Measurements from ENCODE around the gene PICK1. TPM values are rescaled to one million over a fixed set of nuclear protein-coding genes. Genes with fewer than 3 reads are reported as not detected.

The PICK1 gene
- total RNA-seq, 1 donor from 2014 or later, result 63.2 TPM

- no peak for DNase-seq (ENCODE audit: low spot score)
These were observed 30.7 kb downstream of the PICK1 start for GRCh38 chr22:38087855-38088254.

GRCh38 chr22:38088629-38089473 lies 31.6 kb downstream of the PICK1 start:
- no peak for DNase-seq (ENCODE audit: low spot score)

GRCh38 chr22:38089474-38089851 lies 32.3 kb downstream of the PICK1 start:
- no peak for DNase-seq (ENCODE audit: low spot score)

GRCh38 chr22:38097058-38097457 lies 39.9 kb downstream of the PICK1 start:
- no peak for DNase-seq (ENCODE audit: low spot score)

- no peak for DNase-seq (ENCODE audit: low spot score)
These were observed 40.6 kb downstream of the PICK1 start for GRCh38 chr22:38097557-38098409.

- no peak for DNase-seq (ENCODE audit: low spot score)
These were observed 41.4 kb downstream of the PICK1 start for GRCh38 chr22:38098410-38099249.

GRCh38 chr22:38103641-38104040 lies 46.4 kb downstream of the PICK1 start:
- DNase-seq (ENCODE audit: low spot score), result no peak

- DNase-seq (ENCODE audit: low spot score), result no peak
These were observed 46.9 kb downstream of the PICK1 start for GRCh38 chr22:38104084-38104483.

- DNase-seq (ENCODE audit: low spot score), result no peak
These were observed 49.8 kb downstream of the PICK1 start for GRCh38 chr22:38106814-38107578.

GRCh38 chr22:38107692-38108515 lies 50.7 kb downstream of the PICK1 start:
- DNase-seq (ENCODE audit: low spot score), result no peak

GRCh38 chr22:38108561-38109319 lies 51.5 kb downstream of the PICK1 start:
- no peak for DNase-seq (ENCODE audit: low spot score)

GRCh38 chr22:38109371-38110001 lies 52.3 kb downstream of the PICK1 start:
- no peak for DNase-seq (ENCODE audit: low spot score)

GRCh38 chr22:38110008-38110862 lies 53.0 kb downstream of the PICK1 start, which contains the start of gene BAIAP2L2:
Gene BAIAP2L2, minus strand, starts transcription at chr22:38110684. Its CDS starts 159 bp downstream, at chr22:38110525.
- DNase-seq (ENCODE audit: low spot score), result peak; percentile 66

- DNase-seq (ENCODE audit: low spot score), result no peak
These were observed 54.0 kb downstream of the PICK1 start for GRCh38 chr22:38110863-38111852.

GRCh38 chr22:38111925-38112355 lies 54.7 kb downstream of the PICK1 start:
- DNase-seq (ENCODE audit: low spot score), result no peak

- no peak for DNase-seq (ENCODE audit: low spot score)
These were observed 55.2 kb downstream of the PICK1 start for GRCh38 chr22:38112381-38112780.

Measured in ureter (tissue), 1 donor.